ENCODE measurements around the gene COLEC11.

COLEC11 gene

DNA sequence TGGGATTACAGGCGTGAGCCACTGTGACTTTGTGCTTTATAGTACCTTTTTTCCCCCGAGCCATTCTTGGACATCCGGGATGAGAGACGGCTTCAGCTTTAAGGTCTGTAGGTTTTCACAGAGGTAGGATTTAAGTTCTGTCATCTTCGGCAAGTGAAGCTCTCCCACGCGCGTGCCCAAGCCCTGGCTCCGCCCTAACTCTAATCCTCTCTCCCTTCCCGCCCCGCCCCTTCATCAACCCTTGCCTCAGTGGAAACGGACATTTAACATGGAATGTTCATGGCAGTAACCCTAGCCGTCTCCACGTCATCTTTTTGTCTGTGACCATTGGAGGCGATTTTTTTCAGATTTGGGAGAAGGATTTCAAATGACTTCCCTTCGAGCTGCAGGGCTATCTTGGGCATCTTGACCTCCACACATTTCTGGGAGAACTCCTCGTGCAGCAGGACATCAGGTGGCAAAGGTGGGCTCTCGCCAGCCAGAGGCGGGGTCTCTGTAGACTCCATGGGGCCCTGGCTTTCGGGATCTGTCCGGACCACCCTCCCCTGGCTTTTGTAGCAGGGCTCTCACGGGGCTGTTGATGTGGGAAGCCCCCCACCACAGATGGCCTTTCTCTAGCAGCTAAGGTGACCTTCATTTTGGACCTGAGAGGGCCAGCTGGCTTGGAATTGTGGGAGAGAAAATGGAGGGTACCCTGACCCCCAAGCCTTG lies 6.8 kb downstream of the COLEC11 start:
- no peak for FAIRE-seq
- TF ChIP-seq, protein P1, sequence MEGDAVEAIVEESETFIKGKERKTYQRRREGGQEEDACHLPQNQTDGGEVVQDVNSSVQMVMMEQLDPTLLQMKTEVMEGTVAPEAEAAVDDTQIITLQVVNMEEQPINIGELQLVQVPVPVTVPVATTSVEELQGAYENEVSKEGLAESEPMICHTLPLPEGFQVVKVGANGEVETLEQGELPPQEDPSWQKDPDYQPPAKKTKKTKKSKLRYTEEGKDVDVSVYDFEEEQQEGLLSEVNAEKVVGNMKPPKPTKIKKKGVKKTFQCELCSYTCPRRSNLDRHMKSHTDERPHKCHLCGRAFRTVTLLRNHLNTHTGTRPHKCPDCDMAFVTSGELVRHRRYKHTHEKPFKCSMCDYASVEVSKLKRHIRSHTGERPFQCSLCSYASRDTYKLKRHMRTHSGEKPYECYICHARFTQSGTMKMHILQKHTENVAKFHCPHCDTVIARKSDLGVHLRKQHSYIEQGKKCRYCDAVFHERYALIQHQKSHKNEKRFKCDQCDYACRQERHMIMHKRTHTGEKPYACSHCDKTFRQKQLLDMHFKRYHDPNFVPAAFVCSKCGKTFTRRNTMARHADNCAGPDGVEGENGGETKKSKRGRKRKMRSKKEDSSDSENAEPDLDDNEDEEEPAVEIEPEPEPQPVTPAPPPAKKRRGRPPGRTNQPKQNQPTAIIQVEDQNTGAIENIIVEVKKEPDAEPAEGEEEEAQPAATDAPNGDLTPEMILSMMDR (IDR thresholded peaks at IDR 0.05; ENCODE audit: insufficient read depth, missing control alignments) = no peak
- no peak for DNase-seq (ENCODE audit: insufficient read length, low spot score)

DNA sequence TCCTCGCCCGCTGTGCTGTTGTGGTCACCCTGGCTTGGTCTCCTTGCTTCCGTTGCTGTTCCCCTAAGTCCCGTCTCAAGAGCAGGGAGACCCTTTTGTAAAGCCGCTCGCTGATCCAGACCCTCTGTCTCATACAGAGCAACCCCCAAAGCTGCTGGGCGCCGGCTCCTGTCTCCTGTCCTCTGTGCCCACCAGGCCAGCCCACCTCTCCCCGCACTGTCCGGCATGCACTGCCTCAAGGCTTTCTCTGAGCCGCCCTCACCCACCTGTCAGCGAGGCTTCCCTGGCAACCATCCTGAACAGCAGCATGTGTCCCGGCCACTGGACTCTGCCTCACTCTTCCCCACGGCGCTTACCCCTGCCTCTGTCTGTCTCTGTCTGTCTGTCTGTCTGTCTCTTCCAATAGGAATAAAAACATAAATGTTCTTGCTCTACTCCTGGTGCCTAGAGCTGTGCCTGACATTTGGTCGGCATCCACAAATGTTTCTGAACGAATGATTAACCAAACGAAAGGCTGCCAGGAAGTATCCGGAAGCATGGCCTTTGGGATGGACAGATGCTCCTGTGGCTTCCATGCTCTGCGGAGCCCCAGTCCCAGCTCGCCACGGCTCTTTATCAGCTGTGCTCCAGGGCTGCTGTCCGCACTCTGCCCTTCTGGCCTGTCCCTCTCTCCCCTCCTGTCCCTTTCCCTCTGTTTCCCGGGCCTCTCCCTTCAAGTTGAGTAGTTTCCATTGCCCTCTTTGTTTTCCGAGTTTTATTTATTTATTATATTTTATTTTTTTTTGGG lies 7.8 kb downstream of the COLEC11 start:
- TF ChIP-seq, protein P1 (IDR thresholded peaks at IDR 0.05; ENCODE audit: insufficient read depth, missing control alignments) = no peak
- FAIRE-seq = no peak
- DNase-seq (ENCODE audit: insufficient read length, low spot score) = no peak

DNA sequence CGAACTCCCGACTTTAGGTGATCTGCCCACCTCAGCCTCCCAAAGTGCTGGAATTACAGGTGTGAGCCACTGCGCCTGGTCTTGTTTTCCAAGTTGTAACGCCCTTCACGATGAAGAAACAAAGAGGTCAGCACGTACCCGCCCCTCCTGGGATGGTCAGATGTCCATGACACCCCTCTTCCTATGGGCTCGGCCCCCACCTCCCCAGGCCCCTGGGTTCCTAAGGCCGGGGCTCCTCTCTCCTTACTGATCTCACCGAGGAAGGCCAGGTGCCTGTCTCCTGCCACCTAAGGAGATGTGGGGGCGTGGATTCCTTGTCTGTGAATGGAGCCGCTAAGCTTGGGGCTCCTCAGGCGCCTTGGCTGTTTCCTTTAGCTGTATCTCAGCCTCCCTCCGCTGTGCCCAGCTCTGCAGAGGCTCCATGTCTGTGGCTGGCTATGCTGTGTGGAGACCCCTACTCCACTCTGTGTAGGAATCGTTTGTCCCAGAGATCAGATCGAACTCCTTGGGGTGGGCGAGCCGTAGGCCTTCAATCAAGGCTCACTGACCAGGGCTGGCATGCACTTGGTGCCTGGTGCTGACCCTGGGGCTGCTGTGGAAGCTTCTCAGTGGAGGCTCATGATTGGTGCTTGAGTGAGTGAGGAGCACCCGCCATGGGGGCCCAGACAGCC lies 8.8 kb downstream of the COLEC11 start:
- DNase-seq (ENCODE audit: insufficient read length, low spot score) (no peak), FAIRE-seq (no peak)
- TF ChIP-seq, protein P1 (IDR thresholded peaks at IDR 0.05; ENCODE audit: insufficient read depth, missing control alignments) = no peak

DNA sequence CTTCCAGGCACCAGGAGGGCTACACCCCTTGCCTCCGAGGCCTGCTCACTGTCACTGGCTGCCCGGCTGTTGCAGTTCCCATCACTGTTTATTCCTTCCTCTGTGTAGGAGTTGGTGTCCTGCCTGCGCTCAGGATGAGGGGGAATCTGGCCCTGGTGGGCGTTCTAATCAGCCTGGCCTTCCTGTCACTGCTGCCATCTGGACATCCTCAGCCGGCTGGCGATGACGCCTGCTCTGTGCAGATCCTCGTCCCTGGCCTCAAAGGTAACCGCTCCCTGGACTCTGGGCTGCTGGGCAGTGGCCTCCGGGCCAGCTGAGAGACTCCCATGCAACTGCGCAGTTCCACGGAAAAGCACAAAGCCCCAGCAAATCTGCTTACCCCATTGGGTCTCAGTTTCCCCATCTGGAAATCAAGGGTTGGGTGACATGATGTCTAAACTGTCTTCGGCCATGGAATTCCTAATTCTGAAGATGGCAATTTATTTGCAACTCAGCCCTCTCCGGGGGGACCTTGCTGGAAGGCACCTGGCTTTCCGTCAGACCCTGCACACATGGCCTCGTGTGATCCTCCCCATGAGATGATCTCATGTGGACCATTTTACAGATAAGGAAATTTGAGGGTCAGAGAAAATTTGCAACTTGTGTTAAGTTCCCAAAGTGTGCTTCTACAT lies 9.4 kb downstream of the COLEC11 start:
- no peak for DNase-seq (ENCODE audit: insufficient read length, low spot score)
- TF ChIP-seq, protein P1 (IDR thresholded peaks at IDR 0.05; ENCODE audit: insufficient read depth, missing control alignments) = no peak
- FAIRE-seq = no peak

DNA sequence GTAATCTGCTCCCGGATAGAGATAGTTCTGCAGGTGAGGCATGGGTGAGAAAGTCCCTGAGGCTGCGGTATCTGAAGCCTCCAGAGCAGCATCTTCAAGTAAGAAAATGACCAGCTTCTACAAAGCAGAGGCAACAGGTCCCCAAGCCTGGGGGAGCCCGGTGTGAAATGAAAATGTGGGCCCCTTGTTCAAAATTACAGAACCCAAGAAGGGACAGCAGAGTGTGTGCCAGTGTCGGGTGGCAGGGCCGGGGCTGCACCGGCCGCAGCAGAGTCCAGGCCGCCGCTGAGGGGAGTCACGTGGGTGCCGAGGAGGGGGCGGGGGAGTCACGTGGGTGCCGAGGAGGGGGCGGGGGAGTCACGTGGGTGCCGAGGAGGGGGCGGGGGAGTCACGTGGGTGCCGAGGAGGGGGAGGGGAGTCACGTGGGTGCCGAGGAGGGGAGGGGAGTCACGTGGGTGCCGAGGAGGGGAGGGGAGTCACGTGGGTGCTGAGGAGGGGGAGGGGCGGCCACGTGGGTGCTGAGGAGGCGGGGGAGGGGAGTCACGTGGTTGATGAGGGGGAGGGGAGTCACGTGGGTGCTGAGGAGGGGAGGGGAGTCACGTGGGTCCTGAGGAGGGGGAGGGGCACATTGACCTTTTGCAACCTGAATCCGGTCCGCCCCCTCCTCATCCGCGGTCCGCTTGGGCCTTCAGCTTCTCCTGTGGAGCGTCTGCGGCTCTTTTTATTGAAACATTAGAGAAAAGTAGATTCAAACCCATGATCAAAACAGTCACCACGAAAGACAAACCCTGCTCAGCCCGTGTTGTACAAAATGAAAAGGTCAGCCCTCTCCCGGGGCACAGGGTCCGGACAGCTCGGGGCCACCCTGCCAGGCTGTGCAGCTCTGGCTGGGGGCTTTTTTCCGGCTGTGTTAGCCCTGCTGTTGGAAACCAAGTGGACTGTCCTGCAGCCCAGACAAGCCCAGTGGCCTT lies 10.4 kb downstream of the COLEC11 start:
- FAIRE-seq (no peak), DNase-seq (ENCODE audit: insufficient read length, low spot score) (no peak)
- TF ChIP-seq, protein P1 (IDR thresholded peaks at IDR 0.05; ENCODE audit: insufficient read depth, missing control alignments) = no peak

DNA sequence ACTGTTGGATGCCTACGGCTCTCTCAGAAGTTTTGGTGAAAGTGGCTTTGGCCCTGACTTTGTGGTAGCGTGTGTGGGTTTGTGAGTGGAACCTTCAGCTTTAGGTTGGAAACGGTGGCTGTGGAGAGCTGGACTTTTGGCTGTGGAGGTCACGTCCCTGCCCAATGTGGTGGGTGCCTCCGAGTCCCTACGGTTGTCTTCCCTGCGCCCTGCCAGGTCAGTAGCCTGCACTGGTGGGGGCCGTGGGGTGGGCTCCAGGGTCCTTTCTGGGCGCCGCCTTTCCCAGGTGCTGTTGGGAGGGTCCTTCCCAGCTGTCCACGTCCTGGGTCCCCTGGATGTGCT lies 11.1 kb downstream of the COLEC11 start:
- TF ChIP-seq, protein P1 (IDR thresholded peaks at IDR 0.05; ENCODE audit: insufficient read depth, missing control alignments) = no peak
- FAIRE-seq (no peak), DNase-seq (ENCODE audit: insufficient read length, low spot score) (no peak)

Data from D721Med (cell line).